Activated naive CD4-positive, alpha-beta T cell (primary cell): Measurements from ENCODE around the gene ITIH3.

ENCODE experiments used
- DNase-seq, 4 experiments: peaks; one replicate each; lab custom pipeline; 2025; lab: John Stamatoyannopoulos, UW

Gene ITIH3

DNA sequence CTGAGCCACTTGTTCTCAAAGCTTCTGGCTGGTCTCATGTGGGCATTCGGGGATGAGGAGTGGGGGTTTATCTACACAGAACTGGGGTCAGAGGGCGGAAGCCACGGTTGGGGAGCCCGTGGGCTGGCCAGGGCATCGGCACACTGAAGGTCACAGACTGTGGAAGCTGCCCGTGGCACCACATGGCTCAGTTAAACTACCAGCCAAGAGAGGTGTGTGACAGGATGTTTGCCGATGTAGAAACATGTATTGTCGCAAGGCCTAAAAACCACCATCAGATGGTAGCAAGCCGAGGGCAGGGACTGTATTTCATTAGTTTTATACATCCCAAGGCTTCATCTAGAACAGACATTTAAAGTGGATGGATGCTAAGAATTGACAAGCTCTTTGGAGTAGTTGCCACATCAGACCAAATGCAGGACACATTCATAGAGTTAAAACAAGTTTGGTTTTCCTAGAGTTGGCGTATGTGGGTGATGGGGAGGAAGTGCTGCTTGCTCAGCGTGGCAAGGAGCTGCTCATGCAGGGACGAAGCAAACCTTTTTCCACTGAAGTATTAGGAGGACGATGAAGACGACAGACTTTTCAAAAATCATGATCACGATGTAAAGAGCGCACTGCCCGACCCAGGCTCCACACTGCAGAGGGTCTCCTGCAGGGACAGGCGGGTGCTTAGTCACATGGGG is 49.8 kb downstream of the ITIH3 start:
- no peak for DNase-seq

DNA sequence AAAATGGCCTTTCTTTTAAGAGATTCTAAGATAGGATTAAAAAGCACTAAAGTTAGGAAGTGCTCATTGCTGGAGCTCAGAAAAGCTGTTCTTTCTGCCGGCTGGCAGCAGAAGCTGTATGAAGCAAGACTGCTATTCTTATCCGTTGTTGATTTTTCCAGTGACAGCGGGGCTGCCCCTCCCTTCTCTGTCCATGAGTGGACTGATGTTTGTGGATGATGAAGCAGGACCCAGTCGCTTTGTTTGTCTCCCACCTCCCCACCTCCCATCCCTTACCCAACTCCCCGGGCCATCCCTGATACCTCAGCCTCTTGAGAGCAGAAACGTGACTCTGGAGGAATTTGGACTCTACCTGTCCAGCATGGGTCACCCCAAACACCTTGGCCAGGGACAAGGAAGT is 50.6 kb downstream of the ITIH3 start:
- no peak for DNase-seq

GRCh38 chr3:52845691-52846431 is 51.3 kb downstream of the ITIH3 start:
- peak in 1 of 4 experiments; percentile 13 for DNase-seq

GRCh38 chr3:52846432-52846965 is 51.9 kb downstream of the ITIH3 start:
- no peak for DNase-seq

- DNase-seq, result no peak
These were observed 52.6 kb downstream of the ITIH3 start for GRCh38 chr3:52847241-52847640.

DNA sequence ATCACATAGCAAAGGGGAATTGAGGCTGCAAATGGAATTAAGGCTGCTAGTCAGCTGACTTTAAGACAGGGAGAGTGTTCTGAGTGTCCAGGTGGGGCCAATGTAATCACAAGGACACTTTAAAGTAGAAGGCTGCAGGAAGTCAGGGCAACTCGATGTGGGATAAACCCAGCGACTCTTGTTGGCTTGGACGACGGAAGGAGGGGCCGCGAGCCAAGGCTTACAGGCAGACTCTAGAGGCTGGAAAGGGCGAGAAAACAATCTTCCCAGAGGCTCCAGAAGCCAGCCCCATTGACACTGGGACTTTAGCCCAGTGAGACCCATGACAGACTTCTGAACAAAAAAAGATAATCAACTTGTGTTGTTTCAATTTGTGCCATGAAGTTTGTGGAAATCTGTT is 53.1 kb downstream of the ITIH3 start:
- no peak for DNase-seq

DNA sequence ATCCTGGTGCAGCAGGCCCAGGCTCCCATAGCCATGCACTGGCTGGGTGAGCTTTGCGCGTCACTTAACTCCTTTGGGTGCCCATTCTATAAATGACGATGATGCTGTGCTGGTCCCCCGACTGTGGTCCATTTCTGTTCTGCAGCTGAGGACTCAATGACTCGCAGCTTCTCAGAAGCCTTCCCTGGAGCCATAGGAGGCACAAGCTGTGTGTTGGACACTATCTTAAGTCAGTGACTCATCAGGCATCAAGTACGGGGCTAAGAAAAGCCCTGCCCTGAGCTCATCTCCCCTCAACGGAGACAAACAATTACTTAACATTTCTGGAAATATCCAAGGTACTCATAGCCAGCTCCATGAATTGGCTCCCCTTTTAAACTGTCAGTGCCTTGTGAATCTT is 54.0 kb downstream of the ITIH3 start:
- DNase-seq, result no peak

- DNase-seq, result no peak
These were observed 55.1 kb downstream of the ITIH3 start for GRCh38 chr3:52849656-52850055.

- DNase-seq, result peak in 1 of 4 experiments; percentile 2
These were observed 56.8 kb downstream of the ITIH3 start for GRCh38 chr3:52851348-52851747.

- DNase-seq, result no peak
These were observed 57.8 kb downstream of the ITIH3 start for GRCh38 chr3:52852419-52852818.

DNA sequence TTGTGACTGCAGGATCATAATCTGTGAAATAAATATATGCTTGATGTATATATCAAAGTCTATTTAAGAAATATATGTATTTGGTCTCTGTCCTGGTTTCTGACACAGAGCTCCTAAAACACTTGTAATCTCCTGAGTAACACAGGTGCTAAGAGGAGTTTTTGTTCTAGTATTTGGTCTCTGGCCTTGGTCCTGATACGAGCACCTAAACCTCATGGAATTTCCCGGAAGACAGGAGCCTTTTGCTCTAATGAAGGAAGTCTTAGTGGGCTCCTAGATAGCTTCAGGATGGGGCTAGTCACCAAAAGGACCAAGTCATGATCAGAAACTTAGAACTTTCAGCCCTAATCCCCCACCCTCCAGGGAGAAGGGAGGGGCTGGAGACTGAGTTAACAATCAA is 59.4 kb downstream of the ITIH3 start:
- no peak for DNase-seq

DNA sequence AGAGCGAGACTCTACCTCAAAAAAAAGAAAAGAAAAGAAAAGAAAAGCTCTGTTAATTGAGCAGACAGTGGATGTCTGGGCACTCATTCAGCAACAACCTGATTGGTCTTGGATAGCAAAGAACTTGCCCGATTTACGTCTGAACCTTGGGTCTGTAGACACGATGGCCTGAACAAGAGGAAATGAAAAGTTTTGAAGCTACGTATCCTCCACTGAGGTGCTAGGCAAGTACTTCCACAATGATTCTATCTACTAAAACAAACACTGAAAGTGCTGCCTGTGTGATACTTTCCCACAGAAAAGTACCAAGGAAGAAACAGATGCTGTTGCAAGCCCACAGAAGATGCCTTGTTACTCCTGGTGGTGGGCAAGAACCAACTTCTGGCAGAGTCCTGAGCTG is 62.1 kb downstream of the ITIH3 start:
- DNase-seq, result no peak

DNA sequence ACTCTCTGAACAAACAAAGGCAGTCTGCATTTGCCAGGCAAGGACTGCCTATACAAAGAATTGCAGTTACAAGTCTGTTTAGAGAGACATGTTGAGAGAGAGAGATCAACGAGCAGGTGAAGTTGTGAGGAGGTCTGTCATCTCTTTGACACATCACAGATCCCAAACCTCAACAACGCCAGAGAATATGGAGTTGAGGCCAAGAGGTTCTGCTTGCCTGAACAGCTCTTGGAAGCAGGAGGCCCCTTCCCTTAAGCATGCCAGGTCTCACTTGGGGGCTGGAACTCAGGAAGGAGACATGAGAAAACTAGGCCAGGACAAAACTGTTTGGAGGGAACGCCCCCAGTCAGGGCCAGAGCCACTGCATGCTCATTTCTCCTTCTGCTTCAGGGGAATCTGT is 62.5 kb downstream of the ITIH3 start:
- DNase-seq, result no peak

DNA sequence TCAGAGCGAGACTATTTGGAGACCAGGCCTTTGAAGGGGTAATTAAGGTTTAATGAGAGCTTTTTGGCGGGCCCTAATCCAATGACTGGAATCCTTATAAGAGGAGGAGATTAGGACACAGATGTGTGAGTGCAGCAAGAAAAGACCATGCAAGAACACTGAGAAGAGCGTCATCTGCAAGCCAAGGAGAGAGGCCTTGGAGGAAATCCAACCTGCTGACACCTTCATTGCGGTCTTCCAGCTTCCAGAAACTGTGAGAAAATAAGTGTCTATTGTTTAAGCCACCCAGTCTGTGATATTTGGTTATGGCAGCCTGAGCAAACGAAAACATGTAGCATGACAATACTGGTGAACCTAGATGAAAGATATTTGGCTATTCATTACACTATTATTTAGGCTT is 63.3 kb downstream of the ITIH3 start:
- no peak for DNase-seq
